HG02588 (cell line): Measurements from ENCODE around the gene BPIFB6.

Experiments
- ATAC-seq: cut with Tn5 transposase; IDR thresholded peaks from one replicate; pipeline ENCODE4 v1.9.1; 2021; ENCODE audit warnings: mild to moderate bottlenecking, moderate library complexity; ENCODE audit not compliant: unreplicated experiment

Gene BPIFB6

DNA sequence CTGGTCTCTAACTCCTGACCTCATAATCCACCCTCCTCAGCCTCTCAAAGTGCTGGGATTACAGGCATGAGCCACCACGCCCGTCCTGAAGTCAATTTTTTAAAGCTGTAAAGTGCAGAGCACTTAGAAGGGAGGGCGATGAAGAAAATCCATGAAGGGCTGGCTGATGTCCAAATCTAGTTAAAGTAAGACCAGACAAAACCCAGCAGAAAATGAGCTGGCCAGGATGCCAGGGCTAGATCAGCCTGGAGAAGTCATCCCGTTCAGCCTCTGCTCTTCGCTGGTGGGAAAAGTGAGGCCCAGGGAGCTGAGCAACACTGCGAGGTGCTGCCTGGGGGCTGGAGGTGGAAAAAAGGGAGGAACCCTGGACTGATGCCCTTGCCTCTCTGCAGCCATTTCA lies 51.1 kb downstream of the BPIFB6 start:
- no peak for ATAC-seq

DNA sequence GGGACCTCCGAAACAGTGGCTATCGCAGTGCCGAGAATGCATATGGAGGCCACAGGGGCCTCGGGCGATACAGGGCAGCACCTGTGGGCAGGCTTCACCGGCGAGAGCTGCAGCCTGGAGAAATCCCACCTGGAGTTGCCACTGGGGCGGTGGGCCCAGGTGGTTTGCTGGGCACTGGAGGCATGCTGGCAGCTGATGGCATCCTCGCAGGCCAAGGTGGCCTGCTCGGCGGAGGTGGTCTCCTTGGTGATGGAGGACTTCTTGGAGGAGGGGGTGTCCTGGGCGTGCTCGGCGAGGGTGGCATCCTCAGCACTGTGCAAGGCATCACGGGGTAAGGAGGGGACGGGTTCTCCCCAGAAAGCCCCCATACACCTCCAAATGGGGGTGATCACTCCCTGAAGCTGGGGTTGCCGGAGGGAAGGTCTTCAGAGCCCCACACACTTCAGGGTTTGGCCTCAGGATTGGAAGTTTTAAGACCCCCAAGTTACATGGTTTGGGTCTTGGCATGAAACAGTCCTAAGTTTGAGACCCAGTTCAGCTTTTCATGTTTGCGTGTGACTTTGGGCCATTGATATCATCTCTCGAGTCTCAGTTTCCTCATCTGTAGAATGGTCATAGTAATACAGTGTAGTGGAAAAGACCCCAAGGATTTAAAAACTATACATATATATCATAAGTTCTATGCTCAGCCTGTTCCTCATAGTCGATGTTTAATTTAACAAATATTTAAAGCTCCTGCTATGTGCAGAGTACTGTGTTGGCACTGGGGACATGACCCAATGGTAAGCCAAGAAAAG lies 52.3 kb downstream of the BPIFB6 start:
- ATAC-seq = no peak

DNA sequence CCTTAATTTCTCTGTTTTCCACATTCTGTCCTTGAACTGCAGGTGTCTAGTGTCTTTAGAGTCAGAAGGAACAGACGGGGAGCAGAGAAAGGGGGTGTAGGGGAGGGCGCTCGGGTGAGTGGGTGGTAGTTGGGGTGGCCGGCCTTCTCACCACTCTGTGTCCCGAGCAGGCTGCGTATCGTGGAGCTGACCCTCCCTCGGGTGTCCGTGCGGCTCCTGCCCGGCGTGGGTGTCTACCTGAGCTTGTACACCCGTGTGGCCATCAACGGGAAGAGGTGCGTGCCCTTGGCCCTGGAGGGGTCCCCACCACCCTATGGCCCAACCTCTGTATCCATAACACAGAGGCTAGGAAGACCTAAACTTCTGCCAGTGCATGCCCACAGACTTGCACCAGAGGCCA lies 53.3 kb downstream of the BPIFB6 start:
- ATAC-seq = no peak

DNA sequence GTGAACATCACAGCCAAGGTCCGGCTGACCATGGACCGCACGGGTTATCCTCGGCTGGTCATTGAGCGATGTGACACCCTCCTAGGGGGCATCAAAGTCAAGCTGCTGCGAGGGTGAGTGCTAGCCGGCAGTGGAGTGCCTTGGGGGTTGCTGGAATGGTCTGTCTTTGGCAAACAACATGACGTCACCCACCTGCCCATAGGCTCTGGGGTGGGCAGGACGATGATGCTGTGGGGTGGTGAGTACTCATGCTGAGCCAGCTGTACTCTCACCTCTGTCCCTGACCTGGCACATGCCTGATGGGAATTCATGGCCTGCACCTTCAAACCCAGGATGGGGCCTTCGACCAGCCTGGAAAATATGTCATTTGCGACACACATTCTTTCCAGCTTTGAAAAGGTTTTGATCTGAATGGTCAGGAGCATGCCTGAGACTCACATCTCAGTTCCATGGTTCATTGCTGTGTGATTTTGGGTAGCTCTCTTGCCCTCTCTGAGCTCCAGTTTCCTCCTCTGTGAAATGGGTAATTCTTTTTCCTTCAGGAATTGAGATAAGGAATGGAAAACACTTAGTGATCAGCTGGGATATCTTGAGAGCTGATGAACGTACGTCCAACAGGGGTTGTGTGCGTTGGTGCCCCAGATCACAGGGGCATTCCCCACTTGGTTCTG lies 54.7 kb downstream of the BPIFB6 start:
- no peak for ATAC-seq

DNA sequence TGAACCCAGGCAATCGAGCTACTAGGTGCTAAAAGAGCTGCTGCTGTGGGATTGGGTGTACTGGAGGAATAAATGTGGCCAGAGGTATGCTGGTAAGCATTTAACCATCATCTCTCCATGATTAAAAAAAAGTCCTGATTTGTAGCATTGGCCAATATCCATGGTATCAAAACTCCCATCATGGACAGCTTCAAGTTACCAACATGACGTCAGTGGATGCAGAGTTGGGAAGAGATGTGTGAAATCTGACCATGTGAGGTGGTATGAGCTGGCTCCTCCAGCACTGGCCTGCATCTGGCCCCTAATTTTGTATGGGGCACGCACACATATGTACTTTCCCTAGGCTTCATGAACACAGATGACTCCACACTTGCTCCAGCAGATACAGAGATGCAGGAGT lies 59.7 kb downstream of the BPIFB6 start:
- no peak for ATAC-seq

DNA sequence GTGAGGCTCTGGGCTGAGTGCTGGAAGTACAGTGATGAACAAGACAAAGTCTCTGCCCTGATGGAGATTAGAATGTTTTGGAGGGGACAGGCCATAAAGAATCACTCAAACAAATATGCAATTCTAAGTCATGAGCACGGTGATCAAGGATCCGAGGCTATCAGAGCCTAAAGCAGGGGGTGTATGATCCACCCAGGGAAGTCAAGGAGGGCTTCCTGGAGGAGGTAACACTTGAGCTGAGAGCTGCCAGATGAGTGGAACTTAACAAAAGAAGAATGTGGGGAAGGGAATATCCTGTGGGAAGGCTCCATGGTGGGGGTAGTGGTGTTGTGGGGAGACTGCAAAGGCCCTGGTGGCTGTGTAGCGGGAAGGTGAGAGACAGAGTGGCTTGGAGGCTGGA lies 60.2 kb downstream of the BPIFB6 start:
- ATAC-seq = no peak

DNA sequence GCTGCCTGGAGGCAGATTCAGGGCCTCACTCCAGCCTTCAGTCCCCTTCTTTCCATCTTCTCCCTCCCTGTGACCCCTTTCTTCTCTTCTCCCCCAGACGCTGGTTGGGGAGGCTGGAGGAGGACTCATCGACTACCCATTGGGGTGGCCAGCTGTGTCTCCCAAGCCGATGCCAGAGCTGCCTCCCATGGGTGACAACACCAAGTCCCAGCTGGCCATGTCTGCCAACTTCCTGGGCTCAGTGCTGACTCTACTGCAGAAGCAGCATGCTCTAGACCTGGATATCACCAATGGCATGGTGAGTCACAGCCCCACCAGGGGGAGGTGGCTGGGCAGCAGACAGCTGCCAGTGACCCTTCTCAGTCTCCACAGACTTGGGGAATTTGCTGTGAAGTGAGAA lies 60.9 kb downstream of the BPIFB6 start:
- ATAC-seq = no peak

DNA sequence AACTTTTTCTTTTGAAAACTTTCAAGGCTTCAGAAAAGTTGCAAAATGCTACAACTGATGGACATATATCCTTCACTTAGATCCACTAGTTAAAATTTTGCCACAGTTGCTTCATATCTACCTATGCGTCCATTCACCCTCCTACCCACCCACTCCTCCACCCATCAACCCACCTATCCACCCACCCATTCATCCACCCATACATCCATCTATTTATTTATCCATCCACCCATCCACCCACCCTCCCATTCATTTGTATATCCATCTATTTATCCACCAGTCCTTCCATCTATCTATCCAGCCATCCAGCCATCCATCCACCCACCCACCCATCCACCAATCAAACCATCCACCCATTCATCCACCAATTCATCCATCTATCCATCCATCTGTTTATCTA lies 61.6 kb downstream of the BPIFB6 start:
- ATAC-seq = no peak

DNA sequence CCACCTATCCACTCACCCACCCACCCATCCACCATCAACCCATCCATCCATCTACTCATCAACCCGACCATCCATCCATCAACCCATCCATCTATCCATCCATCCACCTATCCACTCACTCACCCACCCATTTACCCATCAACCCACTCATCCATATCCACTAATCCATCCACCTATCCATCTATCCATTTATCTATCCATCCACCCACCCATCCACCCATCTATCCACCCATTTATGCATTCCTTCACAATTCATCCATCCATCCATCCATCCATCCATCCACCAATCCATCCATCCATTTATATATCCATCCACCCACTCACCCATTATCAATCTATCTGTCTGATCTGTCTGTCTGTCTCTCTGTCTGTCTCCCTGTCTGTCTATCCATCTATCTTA lies 62.1 kb downstream of the BPIFB6 start:
- ATAC-seq = no peak
